T-helper 17 cell (primary cell): Measurements from ENCODE around the gene COMMD10. TPM values are rescaled to one million over a fixed set of nuclear protein-coding genes. Genes with fewer than 3 reads are reported as not detected.

Experiments used
- ATAC-seq: fragments of 150-1000 bp; cut with Tn5 transposase; 2 replicates; pipeline ENCODE4 v1.10.0; 2021; ENCODE audit warnings: mild to moderate bottlenecking, moderate library complexity
- DNase-seq, 3 donors: peaks; one replicate each; pipeline versions ENCODE4 v3.0.0 to v3.0.0-alpha.2; 2020 to 2021
- H3K9me3 ChIP-seq: one replicate; pipeline ENCODE4 v1.7.0; 2013; ENCODE audit warnings: low read length, mild to moderate bottlenecking; ENCODE audit not compliant: control insufficient read depth, poor library complexity, severe bottlenecking
- H3K27ac Mint-ChIP-seq: one replicate; pipeline ENCODE4 v1.8.0; 2022; ENCODE audit warnings: mild to moderate bottlenecking, moderate library complexity, mixed read lengths
- H3K27me3 Mint-ChIP-seq: one replicate; pipeline ENCODE4 v1.8.0; 2022; ENCODE audit warnings: mixed read lengths
- H3K36me3 Mint-ChIP-seq: one replicate; pipeline ENCODE4 v1.8.0; 2022; ENCODE audit warnings: low read depth, mixed read lengths
- H3K4me1 Mint-ChIP-seq: one replicate; pipeline ENCODE4 v1.8.0; 2022; ENCODE audit warnings: mild to moderate bottlenecking, mixed read lengths
- H3K4me3 Mint-ChIP-seq: one replicate; pipeline ENCODE4 v1.8.0; 2022; ENCODE audit warnings: mild to moderate bottlenecking, moderate library complexity, mixed read lengths
- total RNA-seq, 4 donors: library from RNA in 2 of 4; stranded (reverse) in 2 of 4; gene quantifications; one replicate each; pipeline ENCODE4 v1.2.3 and lab custom pipeline; 2022 to 2026

COMMD10 gene
- total RNA-seq (10 to 100 TPM; 31.3 to 32.5 TPM), total RNA-seq (lab: John Stamatoyannopoulos, UW) (17.2 to 24.0 reads per million in 2 donors)

GRCh38 chr5:116084871-116085715 lies at the start of gene COMMD10:
COMMD10 (plus strand) TSS chr5:116085025.
- Mint-ChIP-seq H3K36me3 (peaks cover 3% of the 10 kb centered on the region), H3K27me3 (no peaks in the 10 kb centered on the region), H3K4me3 (peak within 1 kb of the TSS; percentile 91), H3K27ac (peak within 1 kb of the TSS; percentile 94), H3K4me1 (peaks cover 38% of the 10 kb centered on the region)
- ATAC-seq = peak; percentile 93
- no peaks in the 10 kb centered on the region for H3K9me3 ChIP-seq
- DNase-seq = peak; percentile 63 to 68 (median 68)

GRCh38 chr5:116035123-116035522 lies 49.7 kb upstream of the COMMD10 start:
- no peak overlapping the region for H3K27ac Mint-ChIP-seq
- no peaks in the 10 kb centered on the region for H3K9me3 ChIP-seq
- H3K36me3 Mint-ChIP-seq = peaks cover 5% of the 10 kb centered on the region
- ATAC-seq (no peak), DNase-seq (no peak)
- H3K27me3 Mint-ChIP-seq = peaks cover 47% of the 10 kb centered on the region
- H3K4me3 Mint-ChIP-seq = no peak overlapping the region
- H3K4me1 Mint-ChIP-seq = no peaks in the 10 kb centered on the region

GRCh38 chr5:116037236-116037822 lies 47.5 kb upstream of the COMMD10 start:
- H3K4me1 Mint-ChIP-seq = no peaks in the 10 kb centered on the region
- no peak overlapping the region for H3K27ac Mint-ChIP-seq
- no peak for ATAC-seq

GRCh38 chr5:116038817-116039216 lies 46.0 kb upstream of the COMMD10 start:
- Mint-ChIP-seq H3K4me3 (no peak overlapping the region), H3K4me1 (no peaks in the 10 kb centered on the region), H3K27me3 (peaks cover 56% of the 10 kb centered on the region), H3K27ac (peak overlapping the region; percentile 53), H3K36me3 (peaks cover 5% of the 10 kb centered on the region)
- ATAC-seq (peak; percentile 60), DNase-seq (peak in 1 of 3 donors; percentile 4)
- H3K9me3 ChIP-seq = no peaks in the 10 kb centered on the region

More at GRCh38 chr5:116037236-116037822, 47.5 kb upstream of the COMMD10 start:
- no peaks in the 10 kb centered on the region for H3K9me3 ChIP-seq
- DNase-seq = no peak
- peaks cover 5% of the 10 kb centered on the region for H3K36me3 Mint-ChIP-seq
- peaks cover 53% of the 10 kb centered on the region for H3K27me3 Mint-ChIP-seq
- H3K4me3 Mint-ChIP-seq = no peak overlapping the region

- ATAC-seq (no peak), DNase-seq (no peak)
- H3K36me3 Mint-ChIP-seq = peaks cover 5% of the 10 kb centered on the region
- H3K4me1 Mint-ChIP-seq = no peaks in the 10 kb centered on the region
- no peak overlapping the region for H3K4me3 Mint-ChIP-seq
- peaks cover 48% of the 10 kb centered on the region for H3K27me3 Mint-ChIP-seq
- H3K27ac Mint-ChIP-seq = no peak overlapping the region
- no peaks in the 10 kb centered on the region for H3K9me3 ChIP-seq
These were observed 42.5 kb upstream of the COMMD10 start for GRCh38 chr5:116042375-116042774.

- ATAC-seq (no peak), DNase-seq (no peak)
- H3K27me3 Mint-ChIP-seq = peaks cover 43% of the 10 kb centered on the region
- H3K27ac Mint-ChIP-seq = no peak overlapping the region
- peaks cover 3% of the 10 kb centered on the region for H3K36me3 Mint-ChIP-seq
- H3K9me3 ChIP-seq = no peaks in the 10 kb centered on the region
- H3K4me1 Mint-ChIP-seq = no peaks in the 10 kb centered on the region
- H3K4me3 Mint-ChIP-seq = no peak overlapping the region
These were observed 40.8 kb upstream of the COMMD10 start for GRCh38 chr5:116044073-116044472.

GRCh38 chr5:116045821-116046220 lies 39.0 kb upstream of the COMMD10 start:
- Mint-ChIP-seq H3K27ac (no peak overlapping the region), H3K4me3 (no peak overlapping the region), H3K27me3 (peaks cover 43% of the 10 kb centered on the region), H3K4me1 (no peaks in the 10 kb centered on the region), H3K36me3 (no peaks in the 10 kb centered on the region)
- ATAC-seq (no peak), DNase-seq (no peak)
- no peaks in the 10 kb centered on the region for H3K9me3 ChIP-seq

- no peaks in the 10 kb centered on the region for H3K9me3 ChIP-seq
These were observed 38.6 kb upstream of the COMMD10 start for GRCh38 chr5:116046261-116046660.

GRCh38 chr5:116046823-116047222 lies 38.0 kb upstream of the COMMD10 start:
- Mint-ChIP-seq H3K36me3 (no peaks in the 10 kb centered on the region), H3K4me3 (no peak overlapping the region), H3K27me3 (peaks cover 42% of the 10 kb centered on the region), H3K27ac (no peak overlapping the region), H3K4me1 (no peaks in the 10 kb centered on the region)
- ATAC-seq (no peak), DNase-seq (no peak)
- H3K9me3 ChIP-seq = no peaks in the 10 kb centered on the region

More at GRCh38 chr5:116046261-116046660, 38.6 kb upstream of the COMMD10 start:
- Mint-ChIP-seq H3K36me3 (no peaks in the 10 kb centered on the region), H3K4me1 (no peaks in the 10 kb centered on the region), H3K27me3 (peaks cover 47% of the 10 kb centered on the region), H3K4me3 (no peak overlapping the region), H3K27ac (no peak overlapping the region)
- ATAC-seq (no peak), DNase-seq (no peak)

- no peak overlapping the region for H3K27ac Mint-ChIP-seq
- H3K27me3 Mint-ChIP-seq = peaks cover 40% of the 10 kb centered on the region
- H3K9me3 ChIP-seq = no peaks in the 10 kb centered on the region
- H3K4me3 Mint-ChIP-seq = no peak overlapping the region
- peaks cover 3% of the 10 kb centered on the region for H3K36me3 Mint-ChIP-seq
- no peak for DNase-seq
- no peak for ATAC-seq
- H3K4me1 Mint-ChIP-seq = no peaks in the 10 kb centered on the region
These were observed 26.4 kb upstream of the COMMD10 start for GRCh38 chr5:116058346-116058936.

- no peaks in the 10 kb centered on the region for H3K9me3 ChIP-seq
- Mint-ChIP-seq H3K4me1 (no peaks in the 10 kb centered on the region), H3K4me3 (no peak overlapping the region), H3K27me3 (peaks cover 44% of the 10 kb centered on the region), H3K27ac (no peak overlapping the region), H3K36me3 (peaks cover 4% of the 10 kb centered on the region)
- DNase-seq = no peak
- ATAC-seq = no peak
These were observed 22.5 kb upstream of the COMMD10 start for GRCh38 chr5:116062352-116062751.

- peaks cover 4% of the 10 kb centered on the region for H3K36me3 Mint-ChIP-seq
- H3K27ac Mint-ChIP-seq = no peak overlapping the region
- H3K27me3 Mint-ChIP-seq = peaks cover 35% of the 10 kb centered on the region
- ATAC-seq (no peak), DNase-seq (no peak)
- H3K9me3 ChIP-seq = no peaks in the 10 kb centered on the region
- no peaks in the 10 kb centered on the region for H3K4me1 Mint-ChIP-seq
- no peak overlapping the region for H3K4me3 Mint-ChIP-seq
These were observed 20.9 kb upstream of the COMMD10 start for GRCh38 chr5:116063950-116064349.

- no peak overlapping the region for H3K4me3 Mint-ChIP-seq
- ATAC-seq (peak; percentile 52), DNase-seq (no peak)
These were observed 16.7 kb upstream of the COMMD10 start for GRCh38 chr5:116068028-116068632.

More at GRCh38 chr5:116068028-116068632, 16.7 kb upstream of the COMMD10 start:
- Mint-ChIP-seq H3K27ac (no peak overlapping the region), H3K4me1 (no peaks in the 10 kb centered on the region), H3K36me3 (peaks cover 4% of the 10 kb centered on the region), H3K27me3 (peaks cover 35% of the 10 kb centered on the region)
- no peaks in the 10 kb centered on the region for H3K9me3 ChIP-seq
